CD4-positive, alpha-beta T cell treated with Interferon gamma for 1 hour (primary cell): ENCODE results near the gene CSHL1.

ENCODE experiments used
- DNase-seq: peaks from one replicate; pipeline ENCODE4 v3.0.0-alpha.2; 2020

The CSHL1 gene

DNA sequence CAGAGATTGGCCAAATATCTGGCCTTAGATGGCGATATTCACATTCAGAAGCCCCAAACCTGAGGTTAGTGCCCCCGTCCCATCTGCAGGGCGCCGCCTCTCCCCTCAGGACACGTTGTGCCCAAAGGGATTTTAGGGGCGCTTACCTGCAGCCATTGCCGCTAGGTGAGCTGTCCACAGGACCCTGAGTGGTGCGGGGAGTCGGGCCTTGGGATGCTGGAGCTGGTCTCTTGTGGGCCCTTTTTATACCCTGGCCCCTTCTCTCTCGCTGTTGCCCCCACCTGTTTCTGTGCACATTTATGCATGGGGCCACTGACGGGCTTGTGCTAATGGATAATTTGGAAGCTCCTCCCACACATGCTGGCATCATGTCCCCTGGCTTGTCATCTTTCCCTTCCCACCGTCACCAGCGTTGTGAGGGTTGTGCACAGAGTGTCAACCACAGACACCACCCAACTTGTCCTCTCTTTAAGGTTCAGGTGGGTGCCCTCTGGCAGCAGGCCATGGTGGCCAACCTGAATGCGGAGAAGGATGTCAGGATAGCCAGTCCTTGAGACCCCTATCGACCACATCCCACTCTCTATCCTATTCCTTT lies at the start of gene CSHL1:
TSS of gene CSHL1 (minus strand) at position 218 of the 595 bp plus-strand sequence. CDS start at position 156, 62 bp downstream.
- DNase-seq: no peak

DNA sequence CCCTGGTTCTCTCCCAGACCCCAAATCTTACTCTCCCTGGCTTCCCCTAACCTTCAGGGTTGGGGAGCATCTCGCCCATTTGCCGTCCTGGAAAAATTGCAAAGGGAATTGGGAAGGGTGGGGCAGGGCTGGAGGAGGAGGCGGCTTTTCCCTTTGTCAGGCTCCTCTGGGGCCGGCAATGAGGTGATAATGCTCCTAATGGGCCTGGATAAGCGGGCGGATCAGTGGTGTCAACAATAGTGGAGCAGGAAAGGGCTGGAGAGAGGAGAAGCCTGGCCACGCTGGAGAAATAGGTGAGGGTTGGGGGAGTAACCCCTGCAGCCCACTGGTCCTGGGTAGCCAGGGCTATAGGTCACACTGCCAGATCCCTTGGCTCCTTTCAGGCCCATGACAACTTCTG lies 49.4 kb upstream of the CSHL1 start:
- no peak for DNase-seq

DNA sequence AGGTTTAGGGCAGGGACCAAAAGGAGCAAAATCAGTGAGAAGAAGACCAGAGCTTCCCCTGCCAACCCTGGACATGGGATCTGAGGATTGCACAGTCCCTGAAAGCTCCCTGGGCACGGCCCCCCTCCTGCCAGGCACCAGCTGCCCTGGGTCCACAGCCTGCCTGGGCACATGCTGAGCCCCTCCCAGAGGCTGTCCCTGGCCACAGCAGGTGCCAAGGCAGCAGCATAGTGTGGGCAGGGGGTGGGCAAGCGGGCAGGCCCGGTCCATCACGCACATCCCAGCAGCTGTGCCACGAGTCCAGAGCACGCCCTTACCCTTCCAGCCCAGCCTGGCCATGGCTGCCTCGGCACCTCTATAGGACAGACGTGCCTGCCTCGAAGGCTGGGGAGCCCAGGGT lies 48.9 kb upstream of the CSHL1 start:
- no peak for DNase-seq

DNA sequence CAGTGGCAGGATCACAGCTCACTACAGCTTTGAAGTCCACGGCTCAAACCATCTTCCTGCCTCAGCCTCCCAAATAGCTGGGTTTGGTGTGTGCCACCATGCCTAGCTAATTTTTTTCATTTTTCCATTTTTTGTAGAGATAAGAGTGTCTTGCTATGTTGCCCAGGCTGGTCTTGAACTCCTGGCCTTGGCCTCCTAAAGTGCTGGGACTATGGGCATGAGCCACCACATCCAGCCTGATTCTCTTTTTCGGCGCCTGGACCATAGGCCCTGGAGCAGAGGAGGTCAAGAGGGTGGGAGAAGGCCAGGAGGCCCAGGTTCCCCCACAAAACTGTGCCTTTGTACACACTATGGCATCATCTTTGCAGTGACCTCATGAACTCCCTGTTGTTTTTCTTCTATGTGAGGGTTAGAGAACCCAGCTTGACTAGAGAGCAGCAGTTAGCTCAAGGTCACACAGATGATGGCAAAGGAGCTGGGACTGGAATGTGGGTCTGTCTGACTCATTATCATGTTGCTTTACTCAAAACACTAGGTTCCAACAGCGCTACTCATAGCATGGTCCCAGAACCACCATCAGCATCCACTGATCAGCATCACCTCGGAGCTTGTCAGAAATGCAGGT lies 45.4 kb upstream of the CSHL1 start:
- DNase-seq: no peak

DNA sequence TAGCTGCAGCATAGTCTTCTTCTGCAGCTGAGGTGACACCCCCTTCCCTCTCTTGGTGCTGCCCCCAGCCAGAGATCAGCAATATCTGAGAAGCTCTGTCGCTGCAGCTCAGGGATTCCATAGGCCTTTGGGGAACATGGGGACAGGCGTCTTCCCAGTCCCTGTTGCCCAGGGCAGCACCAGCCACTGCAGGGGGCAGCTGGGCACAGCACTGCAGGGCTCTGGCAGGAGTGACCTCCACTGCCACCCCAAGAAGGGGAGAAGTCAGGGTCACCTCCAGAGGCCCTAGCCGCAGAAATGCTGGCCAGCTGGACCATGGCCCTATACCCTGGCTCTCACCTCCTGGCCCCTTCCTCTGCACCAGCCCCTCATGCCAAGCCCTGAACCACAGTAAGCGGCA lies 44.7 kb upstream of the CSHL1 start:
- DNase-seq: no peak

DNA sequence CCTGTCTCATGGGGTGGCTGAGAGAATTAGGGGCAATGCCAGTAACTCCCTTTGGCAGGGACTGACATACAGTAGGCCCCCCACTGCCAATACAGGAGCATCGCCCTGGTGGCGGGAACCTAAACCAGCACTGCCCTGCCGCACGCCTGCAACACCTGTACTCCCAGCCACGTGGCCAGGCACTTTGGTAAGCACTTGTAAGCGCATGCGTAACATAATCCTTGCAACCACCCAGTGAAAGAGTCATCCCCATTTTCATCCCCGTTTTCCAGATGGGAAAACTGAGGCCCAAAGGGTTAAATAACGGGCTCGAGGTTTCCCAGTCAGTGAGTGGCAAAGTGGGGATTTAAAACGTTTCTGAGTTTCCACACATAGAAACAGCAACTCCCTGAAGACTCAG lies 44.2 kb upstream of the CSHL1 start:
- no peak for DNase-seq

DNA sequence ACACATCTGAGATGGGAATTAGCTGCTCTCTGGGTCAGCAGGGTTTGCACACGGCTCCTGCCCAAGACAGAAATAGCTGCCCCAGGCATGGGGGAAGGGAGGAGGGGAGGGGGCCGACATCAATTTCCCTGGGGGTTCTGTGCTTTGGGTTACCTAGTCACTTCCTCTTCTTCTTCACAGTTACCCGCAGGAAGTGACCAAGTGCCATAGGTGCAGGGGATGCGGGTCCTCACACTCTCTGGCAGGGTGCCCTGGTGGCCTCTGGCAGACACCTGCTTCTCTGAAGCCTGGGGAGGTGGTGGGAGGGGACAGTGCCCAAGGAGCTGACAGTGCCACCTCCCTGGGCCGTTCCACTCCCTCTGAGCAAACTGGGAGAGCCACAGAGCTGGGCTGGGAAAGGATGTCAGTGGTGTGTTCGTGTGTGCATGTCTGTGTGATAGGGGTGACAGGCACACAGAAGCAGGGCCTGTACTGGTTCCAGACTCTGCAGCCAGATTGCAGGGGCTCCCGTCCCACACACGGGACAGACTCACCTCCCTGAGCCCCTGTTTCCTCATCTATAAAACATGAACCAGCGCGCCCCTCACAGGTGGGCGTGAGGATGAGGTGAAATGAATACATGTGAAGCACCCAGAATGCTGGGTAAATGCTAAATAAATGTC lies 43.5 kb upstream of the CSHL1 start:
- peak; percentile 67 for DNase-seq

DNA sequence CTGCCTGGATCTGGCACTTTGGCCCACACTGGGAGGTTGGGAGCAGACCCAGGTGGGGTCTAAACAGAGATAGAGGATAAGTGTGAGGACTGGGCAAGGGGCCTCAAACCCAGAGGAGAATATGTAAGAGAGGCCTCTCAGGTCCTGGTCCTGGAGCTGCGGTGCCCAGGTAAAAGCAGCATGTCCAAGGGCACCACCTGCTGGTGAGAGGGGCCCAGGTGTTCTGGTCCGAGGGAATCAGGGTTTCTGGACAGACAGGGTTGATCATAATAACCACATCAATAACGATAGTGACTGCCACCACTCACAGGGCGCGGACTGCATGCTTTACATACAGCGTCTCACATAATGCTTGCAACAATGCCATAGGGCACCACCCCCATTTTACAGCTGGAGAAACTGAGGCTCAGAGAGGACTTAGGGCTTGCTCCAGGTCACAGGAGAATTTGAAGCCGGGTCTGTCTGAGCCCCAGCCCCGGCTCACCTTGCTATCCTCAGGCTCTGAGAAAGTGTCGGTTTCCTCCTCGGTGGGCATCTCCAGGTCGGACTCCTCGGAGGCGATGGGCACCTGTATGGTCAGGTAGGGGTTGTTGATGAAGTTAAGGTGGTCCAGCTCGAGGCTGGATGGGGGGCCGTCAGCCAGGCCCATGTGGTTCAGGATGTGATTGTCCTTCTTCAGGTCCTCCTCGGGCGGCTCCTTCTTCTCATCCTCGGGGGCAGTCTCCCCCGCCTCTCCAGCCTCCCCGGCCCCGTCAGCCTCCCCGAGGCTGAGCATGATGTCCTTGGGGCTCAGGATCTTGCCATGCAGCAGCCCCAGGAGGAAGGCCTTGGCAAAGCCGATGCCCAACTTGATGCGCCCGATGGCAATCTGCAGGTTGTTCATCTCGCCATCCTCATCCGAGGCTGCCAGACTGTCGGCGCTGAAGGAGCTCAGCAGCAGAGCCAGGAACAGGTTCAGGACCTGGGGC lies 40.2 kb upstream of the CSHL1 start:
- DNase-seq: peak; percentile 52

DNA sequence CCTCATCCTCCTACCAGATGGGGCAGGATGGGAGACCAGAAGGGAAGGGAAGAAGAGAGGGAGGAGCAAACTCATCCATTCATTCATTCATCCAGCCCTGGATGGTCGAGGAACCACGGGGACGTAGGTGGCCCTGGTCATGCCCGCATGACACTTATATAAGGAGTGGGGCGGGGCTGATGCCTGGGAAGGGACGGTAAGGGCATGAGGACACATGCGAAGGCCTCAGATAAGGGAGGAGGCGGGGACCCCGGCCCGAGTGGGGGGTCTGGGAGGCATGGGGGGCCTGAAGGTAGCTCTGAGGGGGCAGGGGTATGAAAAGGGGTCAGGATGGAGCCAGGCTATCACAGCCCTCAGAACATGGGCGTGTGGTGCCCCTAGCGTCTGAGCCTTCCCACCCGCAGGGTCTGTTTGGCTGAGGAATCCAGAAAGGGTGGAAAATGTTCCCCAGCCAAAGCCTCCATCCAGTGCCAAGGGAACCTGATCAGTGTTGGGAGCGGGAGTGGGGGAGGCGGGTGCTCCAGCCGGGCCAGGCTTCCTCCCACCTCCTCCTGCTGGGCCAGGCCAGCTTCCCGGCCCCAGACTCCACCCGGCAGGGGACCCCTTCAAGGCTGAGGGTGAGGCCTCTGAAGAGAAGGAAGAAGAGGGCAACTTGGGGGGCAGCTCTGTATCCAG lies 38.7 kb upstream of the CSHL1 start:
- no peak for DNase-seq

DNA sequence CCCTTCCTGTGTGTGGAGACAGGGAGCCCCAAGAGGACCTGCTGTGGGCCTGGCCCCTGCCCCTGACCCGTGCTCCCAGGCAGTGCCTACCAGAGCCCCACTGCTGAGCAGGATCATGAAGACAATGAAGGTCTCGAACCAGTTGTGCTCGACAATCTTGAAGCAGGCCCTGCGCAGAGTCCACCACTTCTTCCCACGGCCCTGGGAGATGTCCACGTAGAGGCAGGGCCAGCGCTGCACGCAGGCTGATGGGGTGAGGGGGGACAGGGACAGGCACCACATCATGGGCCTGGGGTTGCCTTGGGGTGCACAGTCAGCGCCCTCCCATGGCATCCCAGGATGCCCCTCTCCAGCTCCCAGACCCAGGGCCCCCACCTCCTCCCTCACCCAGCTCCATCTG lies 37.5 kb upstream of the CSHL1 start:
- no peak for DNase-seq

DNA sequence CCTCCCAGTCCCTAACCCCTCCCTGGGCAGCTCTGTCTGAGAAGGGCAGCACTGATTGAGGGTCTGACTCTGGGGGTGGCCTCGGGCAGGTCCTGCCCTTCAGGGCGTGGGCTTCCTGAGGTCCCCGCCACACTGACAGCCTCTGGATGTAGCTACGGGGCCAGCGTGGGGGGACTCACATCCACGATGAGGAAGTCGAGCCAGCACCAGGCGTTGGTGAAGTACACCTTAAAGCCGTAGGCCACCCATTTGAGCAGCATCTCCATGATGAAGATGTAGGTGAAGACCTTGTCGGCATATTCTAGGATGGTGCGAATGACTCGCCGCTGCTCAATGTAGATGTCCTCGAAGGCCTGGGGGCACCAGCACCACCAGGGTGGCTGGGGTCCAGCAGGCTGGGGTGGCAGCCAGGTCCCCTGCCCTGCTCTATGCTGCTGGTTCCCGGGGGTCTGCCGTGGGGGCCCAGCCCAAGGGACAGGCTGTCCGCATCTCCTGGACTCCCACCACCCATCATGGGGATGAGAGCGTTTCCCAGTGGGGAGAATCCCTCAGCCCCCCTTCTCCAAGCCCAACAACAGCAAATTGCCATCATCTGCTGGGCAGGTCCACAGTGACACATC lies 36.8 kb upstream of the CSHL1 start:
- DNase-seq: no peak

DNA sequence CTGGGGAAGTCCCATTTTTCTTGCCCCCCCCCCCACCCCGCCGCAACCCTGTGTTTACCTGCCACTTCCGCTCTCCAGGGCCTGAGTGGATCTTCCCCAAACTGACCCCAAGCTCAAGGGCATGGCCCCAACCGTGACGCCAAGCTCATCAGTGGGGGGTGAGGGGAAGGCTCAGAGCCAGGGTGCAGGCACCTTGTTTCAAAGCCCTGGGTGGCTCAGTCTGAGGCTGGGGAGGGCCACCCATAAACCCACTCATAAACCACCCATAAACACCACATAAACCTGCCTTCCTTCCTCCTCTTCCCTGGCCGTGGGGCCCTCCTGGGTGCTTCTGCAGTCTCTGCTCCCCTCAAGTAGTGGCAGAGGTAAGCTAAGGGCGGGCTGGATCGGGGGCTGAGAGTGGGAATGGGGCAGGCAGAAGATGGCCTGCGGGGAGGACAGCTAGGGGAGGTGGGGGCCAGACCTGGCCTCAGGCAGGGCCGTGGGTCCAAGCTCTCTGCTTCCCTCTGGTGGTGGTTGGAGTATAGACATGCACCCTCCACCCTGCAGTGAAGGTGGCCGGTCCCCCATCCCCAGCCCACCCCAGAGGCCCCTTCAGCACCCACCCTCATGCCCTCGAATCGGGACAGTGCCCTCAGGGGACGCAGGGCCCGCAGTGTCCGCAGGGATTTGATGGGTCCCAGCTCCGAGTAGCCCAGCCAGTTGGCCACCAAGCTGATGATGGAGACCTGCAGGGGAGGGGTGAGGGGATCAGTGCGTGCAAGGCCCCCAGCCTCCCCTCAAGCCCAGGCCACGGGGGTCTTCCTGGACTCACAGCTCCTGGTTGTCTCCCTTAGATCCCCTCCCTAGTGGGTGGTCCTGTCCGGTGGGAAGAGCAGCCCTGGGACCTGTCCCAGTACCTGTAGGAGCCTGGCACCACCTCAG lies 35.6 kb upstream of the CSHL1 start:
- peak; percentile 56 for DNase-seq

DNA sequence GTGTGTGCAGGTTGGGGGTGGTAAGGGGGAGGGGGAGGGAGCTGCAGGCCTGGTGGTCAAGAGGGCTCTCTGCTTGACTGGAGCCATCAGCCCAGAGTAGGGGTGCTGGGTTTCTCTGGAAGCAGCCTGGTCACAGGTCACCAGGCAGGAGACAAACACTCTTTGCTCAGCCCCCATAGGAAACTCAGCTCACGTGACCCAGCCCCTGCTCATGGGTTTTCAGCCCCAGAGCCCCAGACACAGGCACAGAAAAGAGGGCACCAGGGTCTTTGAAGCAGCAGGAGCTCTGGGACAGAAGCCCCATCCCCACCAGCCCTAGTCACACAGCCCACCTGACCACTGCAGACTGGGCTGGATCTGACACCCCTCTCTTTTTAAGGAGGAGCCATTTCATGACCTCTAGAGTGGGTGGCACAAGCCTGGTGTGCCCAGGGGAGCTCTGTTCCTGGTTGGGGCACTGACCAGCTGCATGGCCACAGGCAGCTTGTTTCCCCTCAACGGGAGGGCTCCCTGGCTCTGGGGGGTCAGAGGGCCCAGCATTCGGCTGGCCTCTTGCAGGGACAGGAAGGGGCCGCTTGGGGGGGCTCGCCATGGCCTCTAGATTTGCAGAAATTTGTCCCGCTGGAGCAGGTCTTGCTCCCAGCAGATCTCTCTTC lies 34.9 kb upstream of the CSHL1 start:
- DNase-seq: peak; percentile 13

DNA sequence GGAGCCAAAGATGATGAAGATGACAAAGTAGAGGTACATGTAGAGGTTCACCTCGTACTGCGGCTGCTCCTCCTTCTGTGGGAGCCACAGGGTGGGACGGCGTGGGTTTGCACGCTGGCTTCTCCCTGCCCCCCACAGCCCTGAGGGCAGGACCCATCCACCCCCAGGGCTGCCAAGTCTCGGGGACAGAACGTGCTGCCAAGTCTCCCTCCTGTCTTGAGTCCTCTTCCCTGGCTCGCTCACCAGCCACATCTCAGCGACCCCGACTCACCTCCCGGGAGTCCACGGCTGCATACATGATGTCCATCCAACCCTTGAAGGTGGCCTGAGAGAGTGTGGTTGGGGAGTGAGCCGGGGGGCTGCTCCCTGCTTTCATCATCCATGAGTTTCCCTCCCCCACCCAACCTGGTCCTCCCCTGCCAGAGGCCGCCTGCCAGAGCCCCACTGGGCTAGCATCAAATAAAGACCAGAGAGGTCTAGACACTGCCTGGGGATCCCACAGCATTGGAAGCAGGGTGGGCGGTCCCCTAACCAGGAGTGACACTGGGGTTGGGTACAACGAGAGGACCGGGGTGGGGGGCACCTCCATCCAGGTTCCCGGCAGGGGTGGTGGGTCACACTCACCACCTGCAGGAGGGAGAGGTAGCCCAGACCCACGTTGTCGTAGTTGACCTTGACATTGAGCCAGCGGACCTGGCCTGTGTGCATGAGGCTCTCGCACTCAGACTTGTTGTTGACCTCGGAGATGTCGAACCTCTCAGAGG lies 33.9 kb upstream of the CSHL1 start:
- DNase-seq: no peak

DNA sequence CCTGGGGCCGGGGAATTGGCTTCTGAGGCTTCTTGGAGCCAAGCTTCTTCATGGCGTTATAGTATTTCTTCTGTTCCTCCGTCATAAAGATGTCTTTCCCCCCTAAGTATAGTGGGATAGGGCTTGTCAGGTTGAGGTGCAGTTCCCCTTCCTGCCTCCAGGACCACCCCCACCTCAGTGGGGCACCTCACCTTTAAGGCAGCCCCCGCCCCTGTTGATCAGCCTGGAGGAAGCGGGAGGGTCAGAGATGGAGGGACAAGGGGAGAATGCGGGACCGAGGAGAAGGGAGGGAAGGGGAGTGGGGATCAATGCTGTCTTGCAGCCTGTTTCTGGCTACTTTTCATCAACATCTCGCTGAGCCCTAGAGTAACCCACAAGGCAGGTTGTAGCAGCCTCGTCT lies 32.7 kb upstream of the CSHL1 start:
- no peak for DNase-seq

DNA sequence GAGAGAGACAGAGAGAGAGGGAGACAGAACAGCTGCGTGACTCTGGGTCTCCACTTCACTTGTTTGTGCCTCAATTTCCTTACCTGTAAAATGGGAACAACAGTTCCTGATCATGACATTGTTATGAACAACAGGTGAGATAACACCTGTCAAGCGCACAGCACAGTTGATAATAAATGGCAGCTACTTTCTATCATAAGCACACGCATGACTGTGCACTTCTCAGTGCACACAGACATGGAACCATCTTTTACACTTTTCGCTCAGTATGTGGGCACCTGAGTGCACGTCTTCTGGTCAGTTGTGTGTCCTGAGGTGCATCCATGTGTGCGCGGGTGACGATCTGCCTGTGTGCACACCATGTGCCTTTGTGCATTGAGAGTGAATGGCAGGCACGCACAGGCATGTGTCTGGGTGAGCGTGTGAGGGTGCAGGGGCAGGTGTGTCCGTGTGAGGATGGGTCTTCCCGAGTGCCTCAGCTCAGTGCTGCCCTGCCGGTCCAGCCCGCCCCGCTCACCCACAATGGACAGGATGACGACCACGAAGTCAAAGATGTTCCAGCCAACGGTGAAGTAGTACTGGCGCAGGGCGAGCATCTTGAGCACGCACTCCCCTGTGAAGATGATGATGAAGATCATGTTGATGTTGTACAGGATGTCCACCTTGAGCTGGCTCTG lies 31.4 kb upstream of the CSHL1 start:
- DNase-seq: no peak

DNA sequence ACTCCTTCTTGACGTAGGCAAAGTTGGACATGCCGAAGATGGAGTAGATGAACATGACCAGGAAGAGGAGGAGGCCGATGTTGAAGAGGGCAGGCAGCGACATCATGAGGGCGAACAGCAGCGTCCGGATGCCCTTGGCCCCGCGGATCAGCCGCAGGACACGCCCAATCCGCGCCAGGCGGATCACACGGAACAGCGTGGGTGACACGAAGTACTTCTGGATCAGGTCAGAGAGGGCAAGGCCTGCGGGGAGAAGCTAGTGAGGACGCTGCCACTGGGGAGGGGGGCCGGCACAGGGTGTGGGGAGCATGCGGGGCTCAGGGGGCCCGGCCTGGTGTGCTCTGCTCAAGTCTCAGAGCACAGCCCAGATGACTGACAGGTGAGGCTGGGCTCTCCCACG lies 30.7 kb upstream of the CSHL1 start:
- DNase-seq: no peak

DNA sequence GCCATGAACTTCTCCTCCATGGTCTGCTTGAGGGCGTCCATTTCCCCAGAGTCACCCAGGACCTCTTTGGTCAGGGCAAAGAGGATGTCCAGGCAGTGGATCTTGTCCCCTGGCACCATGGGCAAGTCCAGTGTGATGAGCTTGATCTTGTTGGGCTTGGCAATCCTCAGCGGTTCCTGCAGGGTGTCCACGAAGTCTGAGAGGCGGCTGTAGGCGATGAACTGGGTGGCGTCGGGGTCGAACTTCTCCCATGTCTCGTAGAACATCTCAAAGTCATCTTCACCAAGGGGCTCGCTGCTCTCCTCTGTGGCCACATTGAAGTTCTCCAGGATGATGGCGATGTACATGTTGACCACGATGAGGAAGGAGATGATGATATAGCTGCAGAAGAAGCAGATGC lies 30.1 kb upstream of the CSHL1 start:
- no peak for DNase-seq

DNA sequence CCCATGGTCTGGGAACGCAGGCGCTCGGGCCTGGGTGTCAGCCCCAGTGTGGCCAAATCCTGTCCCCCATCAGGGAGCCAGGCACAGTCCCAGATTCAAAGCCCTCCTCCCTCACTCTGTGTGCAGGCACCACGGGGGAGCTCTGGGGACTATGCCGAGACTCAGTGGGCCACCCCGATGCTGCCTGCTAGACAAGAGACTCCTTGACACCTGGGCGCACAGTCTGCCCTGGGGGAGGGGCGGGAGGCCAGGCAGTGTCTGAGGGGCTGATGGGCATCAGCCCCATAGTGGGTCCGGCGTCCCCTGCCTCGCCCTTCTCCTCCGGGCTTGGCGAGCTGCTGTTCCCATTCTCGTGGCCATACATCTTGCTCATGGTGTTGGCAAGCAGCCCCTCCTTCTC lies 29.5 kb upstream of the CSHL1 start:
- no peak for DNase-seq
